Natural killer cell (primary cell): ENCODE results near the gene EHD4. TPM values are rescaled to one million over a fixed set of nuclear protein-coding genes. Genes with fewer than 3 reads are reported as not detected.

Experiments used
- ATAC-seq, 3 donors: fragments of 150-1000 bp in 2 of 3; fragments of 200-7000 bp in 1 of 3; cut with Tn5 transposase; 1 replicate in 1 of 3; 2 replicates in 2 of 3; pipeline ENCODE4 v1.10.0; 2021; ENCODE audit warnings: mild to moderate bottlenecking in 2 of 3, moderate library complexity in 2 of 3
- DNase-seq, 2 donors: peaks; one replicate each; pipeline versions ENCODE4 v3.0.0 to v3.0.0-alpha.2; 2013 to 2021; ENCODE audit warnings: mixed read lengths in 1 of 2
- H3K27ac ChIP-seq: one replicate; pipeline ENCODE4 v1.5.1; 2013; ENCODE audit warnings: mild to moderate bottlenecking, low read length
- H3K27me3 ChIP-seq: one replicate; pipeline ENCODE4 v1.6.1; 2013; ENCODE audit warnings: low read length; ENCODE audit not compliant: control insufficient read depth, insufficient read depth
- H3K36me3 ChIP-seq: one replicate; pipeline ENCODE4 v1.6.1; 2013; ENCODE audit warnings: low read length; ENCODE audit not compliant: control insufficient read depth, insufficient read depth
- H3K4me1 ChIP-seq: one replicate; pipeline ENCODE4 v1.6.1; 2013; ENCODE audit warnings: low read length; ENCODE audit not compliant: control insufficient read depth, insufficient read depth
- H3K4me3 ChIP-seq: one replicate; pipeline ENCODE4 v1.5.1; 2013; ENCODE audit warnings: low read length
- H3K9me3 ChIP-seq: one replicate; pipeline ENCODE4 v1.6.1; 2013; ENCODE audit warnings: low read length; ENCODE audit not compliant: control insufficient read depth, insufficient read depth
- H3K27ac Mint-ChIP-seq, 2 donors: one replicate each; pipeline ENCODE4 v1.8.0; 2022; ENCODE audit warnings: mild to moderate bottlenecking in 2 of 2, mixed read lengths in 2 of 2, moderate library complexity in 1 of 2
- H3K27me3 Mint-ChIP-seq, 2 donors: one replicate each; pipeline ENCODE4 v1.8.0; 2022; ENCODE audit warnings: low read depth in 2 of 2, mixed read lengths in 2 of 2
- H3K36me3 Mint-ChIP-seq: one replicate; pipeline ENCODE4 v1.8.0; 2022; ENCODE audit warnings: mixed read lengths
- H3K4me1 Mint-ChIP-seq, 2 donors: one replicate each; pipeline ENCODE4 v1.8.0; 2022; ENCODE audit warnings: mixed read lengths in 2 of 2
- H3K4me3 Mint-ChIP-seq: one replicate; pipeline ENCODE4 v1.8.0; 2022; ENCODE audit warnings: mild to moderate bottlenecking, moderate library complexity, mixed read lengths
- H3K9me3 Mint-ChIP-seq, 2 donors: one replicate each; pipeline ENCODE4 v1.8.0; 2022; ENCODE audit warnings: mixed read lengths in 2 of 2
- WGBS: methylation state at CpG from one replicate; pipeline ENCODE4 v1.1.7; 2013; ENCODE audit warnings: missing lambda C conversion rate; ENCODE audit not compliant: insufficient coverage; 5-methylcytosine and 5-hydroxymethylcytosine counted together
- intact Hi-C: fragments of 100-400 bp; cut with micrococcal nuclease; formaldehyde crosslinking; loops from one replicate; pipeline ENCODE4 v1.14.2; 2022
- total RNA-seq, 4 donors: library from RNA; stranded (reverse); fragments of 120-200 nt in 1 of 4; gene quantifications; one replicate each; pipeline versions ENCODE4 v1.2.3 to v1.2.4, GENCODE V29; 2013 to 2022
- TF ChIP-seq, protein P1 (sequence below): fragments of 200-600 bp; IDR thresholded peaks from one replicate; pipeline ENCODE4 v1.8.0; 2022; ENCODE audit warnings: antibody characterized with exemption

The EHD4 gene
- total RNA-seq, 3 donors from 2014 or later (not counting 1 experiment from before 2014, with no cell fraction given), result 28.4 to 34.6 (median 31.7) TPM

- no peak for ATAC-seq
- DNase-seq, result no peak
- TF ChIP-seq, protein P1, sequence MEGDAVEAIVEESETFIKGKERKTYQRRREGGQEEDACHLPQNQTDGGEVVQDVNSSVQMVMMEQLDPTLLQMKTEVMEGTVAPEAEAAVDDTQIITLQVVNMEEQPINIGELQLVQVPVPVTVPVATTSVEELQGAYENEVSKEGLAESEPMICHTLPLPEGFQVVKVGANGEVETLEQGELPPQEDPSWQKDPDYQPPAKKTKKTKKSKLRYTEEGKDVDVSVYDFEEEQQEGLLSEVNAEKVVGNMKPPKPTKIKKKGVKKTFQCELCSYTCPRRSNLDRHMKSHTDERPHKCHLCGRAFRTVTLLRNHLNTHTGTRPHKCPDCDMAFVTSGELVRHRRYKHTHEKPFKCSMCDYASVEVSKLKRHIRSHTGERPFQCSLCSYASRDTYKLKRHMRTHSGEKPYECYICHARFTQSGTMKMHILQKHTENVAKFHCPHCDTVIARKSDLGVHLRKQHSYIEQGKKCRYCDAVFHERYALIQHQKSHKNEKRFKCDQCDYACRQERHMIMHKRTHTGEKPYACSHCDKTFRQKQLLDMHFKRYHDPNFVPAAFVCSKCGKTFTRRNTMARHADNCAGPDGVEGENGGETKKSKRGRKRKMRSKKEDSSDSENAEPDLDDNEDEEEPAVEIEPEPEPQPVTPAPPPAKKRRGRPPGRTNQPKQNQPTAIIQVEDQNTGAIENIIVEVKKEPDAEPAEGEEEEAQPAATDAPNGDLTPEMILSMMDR, result no peak
- H3K27ac Mint-ChIP-seq, result peak overlapping the region in 1 of 2 donors; percentile 16
- Histone ChIP-seq H3K36me3 (no peaks in the 10 kb centered on the region), H3K9me3 (no peaks in the 10 kb centered on the region), H3K27ac (no peak overlapping the region), H3K4me1 (peaks cover 54% of the 10 kb centered on the region), H3K27me3 (no peaks in the 10 kb centered on the region), H3K4me3 (no peak overlapping the region)
- no peaks in the 10 kb centered on the region for H3K9me3 Mint-ChIP-seq
- H3K36me3 Mint-ChIP-seq, result no peaks in the 10 kb centered on the region
- peaks cover 19 to 55% of the 10 kb centered on the region in 2 donors for H3K4me1 Mint-ChIP-seq
- H3K27me3 Mint-ChIP-seq, result no peaks in the 10 kb centered on the region
- WGBS, result 98% methylated on average over 6 of the region's 6 CpGs
- intact Hi-C loops, result no loop called here
- H3K4me3 Mint-ChIP-seq, result no peak overlapping the region
Measured at GRCh38 chr15:41890050-41890690, 82.2 kb downstream of the EHD4 start.

DNA sequence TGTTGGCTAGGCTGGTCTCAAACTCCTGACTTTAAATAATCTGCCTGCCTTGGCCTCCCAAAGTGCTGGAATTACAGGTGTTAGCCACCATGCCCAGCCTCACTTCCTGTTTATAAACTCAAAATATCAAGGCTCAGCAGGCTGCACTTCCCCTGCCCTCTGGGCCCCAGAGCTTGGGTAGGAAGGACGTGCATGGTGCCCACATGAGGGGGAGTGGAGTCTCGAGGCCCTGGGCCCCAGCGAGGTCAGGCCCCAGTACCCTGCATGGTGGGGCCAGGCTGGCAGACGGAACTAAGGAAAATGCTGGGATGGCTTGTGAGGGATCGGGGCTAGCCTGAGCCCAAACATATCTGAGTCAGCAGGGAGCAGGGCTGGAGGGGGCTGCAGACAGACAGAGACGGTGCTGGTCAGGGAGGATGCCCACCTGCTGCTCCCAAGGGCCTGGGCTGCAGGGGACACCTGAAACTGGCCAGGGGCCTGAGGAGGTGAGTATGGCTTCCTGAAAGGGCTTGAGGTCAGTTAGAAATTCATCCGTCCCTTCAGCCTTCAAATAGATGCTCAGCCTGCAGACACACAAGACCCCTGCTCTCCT lies 83.6 kb downstream of the EHD4 start:
- Mint-ChIP-seq H3K27me3 (no peaks in the 10 kb centered on the region), H3K27ac (peak overlapping the region; percentile 61 to 84), H3K36me3 (no peaks in the 10 kb centered on the region), H3K4me3 (peak overlapping the region; percentile 17), H3K4me1 (peaks cover 10 to 42% of the 10 kb centered on the region in 2 donors), H3K9me3 (no peaks in the 10 kb centered on the region)
- TF ChIP-seq, protein P1, result no peak
- peak in 1 of 2 donors; percentile 24 for DNase-seq
- 55% methylated on average over 7 of the region's 7 CpGs for WGBS
- no peaks in the 10 kb centered on the region for H3K9me3 ChIP-seq
- no peaks in the 10 kb centered on the region for H3K27me3 ChIP-seq
- no peak overlapping the region for H3K4me3 ChIP-seq
- ATAC-seq, result peak in 2 of 3 donors; percentile 41 to 44
- H3K4me1 ChIP-seq, result peaks cover 40% of the 10 kb centered on the region
- no peaks in the 10 kb centered on the region for H3K36me3 ChIP-seq
- intact Hi-C loops, result no loop called here
- no peak overlapping the region for H3K27ac ChIP-seq

DNA sequence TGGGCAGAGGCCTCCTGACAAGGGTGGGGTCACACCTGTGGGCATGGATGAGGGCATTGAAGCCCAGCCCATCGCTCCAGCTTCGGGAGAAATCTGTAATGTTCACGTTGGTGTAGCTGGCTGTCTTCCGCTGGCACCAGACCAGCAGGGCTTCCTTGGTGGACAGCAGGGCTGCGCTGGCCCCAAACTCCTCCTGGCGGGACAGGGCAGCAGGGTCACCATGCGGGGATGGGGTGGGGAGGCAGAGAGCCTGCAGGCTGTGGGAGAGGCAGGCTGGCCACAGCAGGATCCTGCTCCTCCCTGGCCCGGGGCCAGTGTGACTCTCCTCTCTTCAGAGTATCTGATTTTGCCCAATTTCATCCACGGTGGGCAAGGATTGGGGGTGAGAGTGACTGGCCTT lies 84.5 kb downstream of the EHD4 start:
- no peaks in the 10 kb centered on the region for H3K27me3 Mint-ChIP-seq
- H3K9me3 Mint-ChIP-seq, result no peaks in the 10 kb centered on the region
- DNase-seq (no peak), ATAC-seq (no peak)
- Histone ChIP-seq H3K27me3 (no peaks in the 10 kb centered on the region), H3K27ac (no peak overlapping the region), H3K36me3 (no peaks in the 10 kb centered on the region), H3K9me3 (no peaks in the 10 kb centered on the region), H3K4me3 (no peak overlapping the region), H3K4me1 (peaks cover 31% of the 10 kb centered on the region)
- H3K27ac Mint-ChIP-seq, result no peak overlapping the region
- H3K4me3 Mint-ChIP-seq, result no peak overlapping the region
- peaks cover 10 to 39% of the 10 kb centered on the region in 2 donors for H3K4me1 Mint-ChIP-seq
- TF ChIP-seq, protein P1, result no peak
- intact Hi-C loops, result no loop called here
- no peaks in the 10 kb centered on the region for H3K36me3 Mint-ChIP-seq
- 96% methylated on average over 9 of the region's 9 CpGs for WGBS
